Pancreas (tissue), 10 donors: Measurements from ENCODE around the gene UBE3C. TPM values are rescaled to one million over a fixed set of nuclear protein-coding genes. Genes with fewer than 3 reads are reported as not detected.
"Not testable (repeated sequence)": the region's sequence is repeated elsewhere in the genome, so short reads cannot be mapped to it uniquely, and the experiment has no call there.

Experiments used
- ATAC-seq, 4 donors: fragments of 200-7000 bp; cut with Tn5 transposase; one replicate each; pipeline versions ENCODE4 v1.8.0 to v1.9.1; 2020; ENCODE audit warnings: mild to moderate bottlenecking in 4 of 4, moderate library complexity in 4 of 4
- DNase-seq, 6 donors: peaks; one replicate each; pipeline ENCODE4 v3.0.0-alpha.2; 2020
- FAIRE-seq: peaks from 2 replicates; lab custom pipeline; 2012; peaks lifted over from hg19 to GRCh38; lab: Jason Lieb, UNC
- H3K27ac ChIP-seq, 4 donors: fragments of 200-600 bp; sonication (generic); 1 replicate in 3 of 4; 2 replicates in 1 of 4; pipeline versions ENCODE4 v1.5.0 to v1.8.0; 2020
- H3K27me3 ChIP-seq, 4 donors: fragments of 200-600 bp; one replicate each; pipeline ENCODE4 v1.8.0; 2021
- H3K36me3 ChIP-seq, 3 donors: fragments of 200-600 bp; sonication (generic) in 1 of 3; one replicate each; pipeline versions ENCODE4 v1.5.0 to v1.8.0; 2020 to 2021
- H3K4me1 ChIP-seq, 3 donors: fragments of 200-600 bp; one replicate each; pipeline ENCODE4 v1.8.0; 2021
- H3K4me3 ChIP-seq, 4 donors: fragments of 200-600 bp; sonication (generic) in 2 of 4; one replicate each; pipeline versions ENCODE4 v1.5.0 to v1.8.0; 2020 to 2021
- H3K9me3 ChIP-seq, 4 donors: fragments of 200-600 bp; one replicate each; pipeline ENCODE4 v1.8.0; 2021
- WGBS, 2 donors: extraction: QIAGEN DNeasy Blood & Tissue Kit; methylation state at CpG; one replicate each; pipeline ENCODE4 v1.1.7; 2013; 5-methylcytosine and 5-hydroxymethylcytosine counted together
- intact Hi-C, 3 donors: fragments of 100-400 bp; cut with DNase I; formaldehyde crosslinking; loops; one replicate each; pipeline versions ENCODE4 v1.11.1 to v1.14.2; 2022
- polyA plus RNA-seq, 2 donors: library from polyadenylated mRNA; stranded (reverse); fragments of 200-250 nt; gene quantifications; one replicate each; pipeline ENCODE4 v1.2.3, GENCODE V29; 2013
- total RNA-seq, 6 donors: library from RNA; stranded (reverse); fragmentation: NEBNext Ultra II Directional in 4 of 6; extraction: Animal tissue kit (Norgen Biotek cat#: 25700) in 4 of 6; gene quantifications; one replicate each; pipeline versions ENCODE4 v1.2.1 to v1.2.4, GENCODE V29; 2021 to 2023
- TF ChIP-seq, protein P1 (sequence below), 4 donors: fragments of 200-600 bp; sonication (generic) in 3 of 4; IDR thresholded peaks; one replicate each; pipeline versions ENCODE4 v1.5.0 to v1.8.0; 2021; ENCODE audit warnings: antibody characterized with exemption in 4 of 4
- donor health status: healthy with polysubstance abuse.
- donor health status: DM: no; HTN: no; CAD: no; lungs with moderate emphysema.
- donor health status: DM: no; HTN: no; CAD: no.
- donor health status: control.
- donor health status: control.
- donor health status: Bipolar disorder and iron deficiency.
- donor health status: DM: yes; HTN: yes; CAD: no.
- donor health status: DM: no; HTN: no; CAD: no.
- donor health status: DM: no; HTN: no; CAD: no.
- donor health status: DM: yes; HTN: yes; CAD: no.

Gene UBE3C
- total and polyA plus RNA-seq, 8 donors = 12.1 to 36.1 (median 23.1) TPM

DNA sequence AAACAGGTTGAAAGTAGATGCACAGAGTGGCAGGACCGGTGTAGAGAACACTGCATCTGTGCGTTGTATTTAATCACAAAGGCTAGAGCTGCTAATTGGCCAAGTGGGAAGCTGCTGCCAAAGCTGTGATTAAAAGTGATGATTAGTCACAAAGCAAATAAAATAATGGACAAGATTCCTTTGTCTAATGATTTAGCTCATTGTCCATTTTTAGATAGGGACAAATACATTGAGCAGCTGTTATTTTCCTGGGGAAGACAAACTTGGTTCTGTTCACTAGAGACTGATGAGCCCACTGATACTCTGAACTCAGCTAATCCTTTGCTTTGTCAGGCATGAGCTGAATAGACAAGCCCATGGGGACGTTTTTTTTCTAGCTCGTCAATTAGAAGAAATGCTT lies 19.7 kb downstream of the UBE3C start:
- Histone ChIP-seq H3K4me3 (no peak overlapping the region), H3K36me3 (no peaks in the 10 kb centered on the region), H3K9me3 (no peaks in the 10 kb centered on the region), H3K27ac (peak overlapping the region in 1 of 4 donors; percentile 2), H3K27me3 (no peaks in the 10 kb centered on the region), H3K4me1 (peaks cover 0 to 14% (median 6%) of the 10 kb centered on the region in 3 donors)
- TF ChIP-seq, protein P1, sequence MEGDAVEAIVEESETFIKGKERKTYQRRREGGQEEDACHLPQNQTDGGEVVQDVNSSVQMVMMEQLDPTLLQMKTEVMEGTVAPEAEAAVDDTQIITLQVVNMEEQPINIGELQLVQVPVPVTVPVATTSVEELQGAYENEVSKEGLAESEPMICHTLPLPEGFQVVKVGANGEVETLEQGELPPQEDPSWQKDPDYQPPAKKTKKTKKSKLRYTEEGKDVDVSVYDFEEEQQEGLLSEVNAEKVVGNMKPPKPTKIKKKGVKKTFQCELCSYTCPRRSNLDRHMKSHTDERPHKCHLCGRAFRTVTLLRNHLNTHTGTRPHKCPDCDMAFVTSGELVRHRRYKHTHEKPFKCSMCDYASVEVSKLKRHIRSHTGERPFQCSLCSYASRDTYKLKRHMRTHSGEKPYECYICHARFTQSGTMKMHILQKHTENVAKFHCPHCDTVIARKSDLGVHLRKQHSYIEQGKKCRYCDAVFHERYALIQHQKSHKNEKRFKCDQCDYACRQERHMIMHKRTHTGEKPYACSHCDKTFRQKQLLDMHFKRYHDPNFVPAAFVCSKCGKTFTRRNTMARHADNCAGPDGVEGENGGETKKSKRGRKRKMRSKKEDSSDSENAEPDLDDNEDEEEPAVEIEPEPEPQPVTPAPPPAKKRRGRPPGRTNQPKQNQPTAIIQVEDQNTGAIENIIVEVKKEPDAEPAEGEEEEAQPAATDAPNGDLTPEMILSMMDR (IDR thresholded peaks at IDR 0.05) = no peak
- DNase-seq = no peak
- no peak for FAIRE-seq
- ATAC-seq = peak; percentile 64 to 86 (median 78)
- WGBS, 2 donors = 9 to 14% methylated on average over 4 of the region's 4 CpGs
- intact Hi-C loops = no loop called here

DNA sequence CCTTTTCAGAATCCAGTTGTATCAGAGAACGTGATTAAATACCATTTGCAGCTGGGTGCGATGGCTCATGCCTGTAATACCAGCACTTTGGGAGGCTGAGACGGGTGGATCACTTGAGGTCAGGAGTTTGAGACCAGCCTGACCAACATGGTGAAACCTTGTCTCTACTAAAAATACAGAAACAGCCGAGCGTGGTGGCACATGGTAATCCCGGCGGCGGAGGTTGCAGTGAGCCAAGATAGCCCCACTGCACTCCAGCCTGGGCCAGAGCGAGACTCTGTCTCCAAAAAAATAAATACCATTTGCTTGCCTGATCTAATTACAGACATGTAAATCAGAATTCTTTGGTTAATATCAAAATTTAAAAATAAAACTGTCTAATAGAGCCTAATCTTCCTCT lies 20.8 kb downstream of the UBE3C start:
- H3K9me3 ChIP-seq, H3K36me3 ChIP-seq, DNase-seq, intact Hi-C loops, FAIRE-seq, ATAC-seq, H3K27me3 ChIP-seq, H3K27ac ChIP-seq, H3K4me3 ChIP-seq: not testable (repeated sequence)
- 96 to 98% methylated on average over 9 of the region's 9 CpGs for WGBS, 2 donors
- peaks cover 0 to 14% (median 6%) of the 10 kb centered on the region in 3 donors for H3K4me1 ChIP-seq

DNA sequence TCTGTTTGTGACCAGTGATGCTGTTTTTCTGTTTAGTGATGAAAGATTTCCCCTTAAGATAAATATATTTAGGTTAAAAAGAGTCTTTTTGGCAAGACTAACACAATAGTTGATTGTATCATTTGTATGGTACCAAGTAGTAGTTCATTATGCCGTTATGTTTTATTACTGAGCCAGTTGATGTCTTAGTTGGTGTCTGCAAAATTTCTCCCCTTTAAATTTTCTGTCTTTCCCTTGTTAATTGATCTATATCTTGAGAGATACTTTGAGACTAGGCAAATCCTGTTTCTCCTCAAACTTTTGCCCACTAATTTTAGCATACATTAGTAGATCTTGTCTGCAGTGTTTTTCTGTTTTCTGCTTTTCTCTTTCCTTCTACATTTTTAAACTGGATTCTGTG lies 21.7 kb downstream of the UBE3C start:
- Histone ChIP-seq H3K4me3 (no peak overlapping the region), H3K27me3 (no peaks in the 10 kb centered on the region), H3K9me3 (no peaks in the 10 kb centered on the region), H3K4me1 (peaks cover 0 to 14% (median 6%) of the 10 kb centered on the region in 3 donors), H3K36me3 (peaks cover 0 to 2% (median 0%) of the 10 kb centered on the region in 3 donors), H3K27ac (no peak overlapping the region)
- TF ChIP-seq, protein P1 (IDR thresholded peaks at IDR 0.05) = no peak
- intact Hi-C loops = no loop called here
- no peak for DNase-seq
- FAIRE-seq = no peak
- ATAC-seq = no peak
- WGBS, 2 donors = 71 to 73% methylated on average over 1 of the region's 1 CpG

DNA sequence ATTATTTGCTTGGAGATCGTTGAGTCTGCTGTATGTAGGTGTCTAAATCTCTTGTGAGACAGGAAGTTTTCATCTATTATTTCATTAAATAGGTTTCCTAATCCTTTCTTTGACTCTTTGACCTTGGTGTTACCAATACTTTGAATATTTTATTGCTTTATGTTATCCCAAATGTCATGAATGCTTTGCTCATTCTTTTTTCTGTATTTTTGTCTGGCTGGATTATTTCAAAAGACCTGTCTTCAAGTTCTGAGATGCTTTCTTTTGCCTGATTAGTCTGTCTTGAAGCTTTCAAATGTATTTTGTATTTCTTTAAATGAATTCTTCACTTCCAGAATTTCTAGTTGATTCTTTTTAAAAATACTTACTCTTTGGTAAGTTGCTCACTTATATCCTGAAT lies 27.3 kb downstream of the UBE3C start:
- Histone ChIP-seq H3K27ac (no peak overlapping the region), H3K9me3 (no peaks in the 10 kb centered on the region), H3K4me1 (no peaks in the 10 kb centered on the region), H3K36me3 (peaks cover 0 to 28% (median 9%) of the 10 kb centered on the region in 3 donors), H3K27me3 (no peaks in the 10 kb centered on the region), H3K4me3 (no peak overlapping the region)
- intact Hi-C loops = no loop called here
- TF ChIP-seq, protein P1 (IDR thresholded peaks at IDR 0.05) = no peak
- DNase-seq = no peak
- no peak for ATAC-seq
- FAIRE-seq = no peak
- 56 to 68% methylated on average over 1 of the region's 1 CpG for WGBS, 2 donors

DNA sequence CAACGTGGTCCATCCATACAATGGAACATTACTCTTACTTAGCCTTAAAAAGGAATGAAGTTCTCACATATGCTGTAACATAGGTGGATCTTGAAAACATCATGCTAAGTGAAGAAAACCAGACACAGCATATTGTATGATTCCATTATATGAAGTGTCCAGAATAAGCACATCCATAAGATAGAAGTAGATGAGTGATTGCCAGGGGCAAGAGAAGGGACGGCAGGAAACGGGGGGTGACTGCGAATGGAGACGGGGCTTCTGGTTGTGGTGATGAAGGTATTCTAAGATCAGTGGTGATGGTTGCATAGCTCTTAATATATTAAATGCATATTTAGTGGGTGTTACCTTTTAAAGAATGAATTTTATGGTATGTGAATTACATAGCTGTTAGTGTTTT lies 29.8 kb downstream of the UBE3C start:
- ATAC-seq = no peak
- TF ChIP-seq, protein P1 (IDR thresholded peaks at IDR 0.05) = no peak
- WGBS, 2 donors = 94 to 97% methylated on average over 5 of the region's 5 CpGs

More for the DNA sequence above, 29.8 kb downstream of the UBE3C start:
- H3K27ac ChIP-seq = no peak overlapping the region
- DNase-seq (no peak), FAIRE-seq (no peak)
- intact Hi-C loops = no loop called here
- H3K4me3 ChIP-seq = no peak overlapping the region
- no peaks in the 10 kb centered on the region for H3K9me3 ChIP-seq
- no peaks in the 10 kb centered on the region for H3K4me1 ChIP-seq
- H3K27me3 ChIP-seq = no peaks in the 10 kb centered on the region
- H3K36me3 ChIP-seq = peaks cover 0 to 42% (median 9%) of the 10 kb centered on the region in 3 donors
